ENCODE results near the gene DLST.

Gene DLST

GRCh38 chr14:74915426-74915825, 33.7 kb downstream of the DLST start:
- H2AFZ ChIP-seq (ENCODE audit: low read length), result no peak overlapping the region
- H3K4me2 ChIP-seq (ENCODE audit: low read length), result no peak overlapping the region
- no peaks in the 10 kb centered on the region for H3K9me3 ChIP-seq (ENCODE audit: low read length)
- no peaks in the 10 kb centered on the region for H4K20me1 ChIP-seq (ENCODE audit: insufficient read depth, low read length)
- no peaks in the 10 kb centered on the region for H3K79me2 ChIP-seq (ENCODE audit: insufficient read depth, low read length)
- no peaks in the 10 kb centered on the region for H3K27me3 ChIP-seq (ENCODE audit: insufficient read depth, low read length)
- H3K4me3 ChIP-seq (ENCODE audit: low read depth, low read length, poor library complexity, severe bottlenecking), result no peak overlapping the region
- H3K9me2 ChIP-seq (ENCODE audit: low read depth, low read length), result no peaks in the 10 kb centered on the region
- no peaks in the 10 kb centered on the region for H3K4me1 ChIP-seq (ENCODE audit: insufficient read depth, low read length, severe bottlenecking)
- H3K36me3 ChIP-seq (ENCODE audit: insufficient read depth, low read length), result no peaks in the 10 kb centered on the region
- no peak for TF ChIP-seq CTCF (IDR thresholded peaks at IDR 0.05; ENCODE audit: low read length)
- TF ChIP-seq EZH2 (IDR thresholded peaks at IDR 0.05; ENCODE audit: borderline replicate concordance, low read length), result no peak
- H3K9ac ChIP-seq (ENCODE audit: low read length), result no peak overlapping the region
- no peak overlapping the region for H3K27ac ChIP-seq (ENCODE audit: low read depth, low read length, poor library complexity, severe bottlenecking)
- H3F3A ChIP-seq (ENCODE audit: insufficient read depth, low read length), result no peaks in the 10 kb centered on the region

- Histone ChIP-seq H2AFZ (ENCODE audit: low read length) (no peak overlapping the region), H3K4me3 (ENCODE audit: low read depth, low read length, poor library complexity, severe bottlenecking) (no peak overlapping the region), H3K4me1 (ENCODE audit: insufficient read depth, low read length, severe bottlenecking) (no peaks in the 10 kb centered on the region), H3F3A (ENCODE audit: insufficient read depth, low read length) (no peaks in the 10 kb centered on the region), H3K9me3 (ENCODE audit: low read length) (no peaks in the 10 kb centered on the region), H3K9ac (ENCODE audit: low read length) (no peak overlapping the region), H4K20me1 (ENCODE audit: insufficient read depth, low read length) (no peaks in the 10 kb centered on the region), H3K27ac (ENCODE audit: low read depth, low read length, poor library complexity, severe bottlenecking) (no peak overlapping the region), H3K9me2 (ENCODE audit: low read depth, low read length) (no peaks in the 10 kb centered on the region), H3K36me3 (ENCODE audit: insufficient read depth, low read length) (no peaks in the 10 kb centered on the region), H3K27me3 (ENCODE audit: insufficient read depth, low read length) (no peaks in the 10 kb centered on the region), H3K4me2 (ENCODE audit: low read length) (no peak overlapping the region), H3K79me2 (ENCODE audit: insufficient read depth, low read length) (no peaks in the 10 kb centered on the region)
- TF ChIP-seq CTCF (IDR thresholded peaks at IDR 0.05; ENCODE audit: low read length), result no peak
- TF ChIP-seq EZH2 (IDR thresholded peaks at IDR 0.05; ENCODE audit: borderline replicate concordance, low read length), result no peak
Measured at GRCh38 chr14:74915826-74916225, 34.1 kb downstream of the DLST start.

DNA sequence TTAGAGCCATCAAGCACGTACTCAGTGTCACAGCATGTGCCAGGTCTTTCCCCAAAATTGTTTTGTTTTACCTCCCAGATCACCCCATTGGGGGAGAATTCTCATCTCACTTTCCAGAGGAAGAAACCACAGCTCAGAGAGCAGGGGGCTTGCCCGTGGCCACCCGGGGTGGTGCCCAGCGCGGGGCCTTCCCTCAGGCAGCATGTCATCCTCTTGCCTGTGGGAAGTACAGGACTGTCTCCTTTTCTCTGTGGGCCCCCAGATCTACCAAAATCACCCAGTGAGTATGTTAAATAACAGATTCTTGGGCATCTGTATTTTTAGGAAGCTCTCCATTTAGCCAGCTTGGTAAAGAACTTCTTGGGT, 35.4 kb downstream of the DLST start:
- TF ChIP-seq CTCF (IDR thresholded peaks at IDR 0.05; ENCODE audit: low read length) (no peak), EZH2 (IDR thresholded peaks at IDR 0.05; ENCODE audit: borderline replicate concordance, low read length) (no peak)
- Histone ChIP-seq H3K79me2 (ENCODE audit: insufficient read depth, low read length) (no peaks in the 10 kb centered on the region), H3K9ac (ENCODE audit: low read length) (no peak overlapping the region), H3K4me3 (ENCODE audit: low read depth, low read length, poor library complexity, severe bottlenecking) (no peak overlapping the region), H4K20me1 (ENCODE audit: insufficient read depth, low read length) (no peaks in the 10 kb centered on the region), H3K4me1 (ENCODE audit: insufficient read depth, low read length, severe bottlenecking) (no peaks in the 10 kb centered on the region), H2AFZ (ENCODE audit: low read length) (no peak overlapping the region), H3K9me2 (ENCODE audit: low read depth, low read length) (no peaks in the 10 kb centered on the region), H3K27ac (ENCODE audit: low read depth, low read length, poor library complexity, severe bottlenecking) (no peak overlapping the region), H3K36me3 (ENCODE audit: insufficient read depth, low read length) (no peaks in the 10 kb centered on the region), H3K4me2 (ENCODE audit: low read length) (no peak overlapping the region), H3K27me3 (ENCODE audit: insufficient read depth, low read length) (no peaks in the 10 kb centered on the region; the same call in 1 of the 2 replicates), H3F3A (ENCODE audit: insufficient read depth, low read length) (no peaks in the 10 kb centered on the region), H3K9me3 (ENCODE audit: low read length) (no peaks in the 10 kb centered on the region)

Measured in OCI-LY1 (cell line).